C4-2B (cell line): Measurements from ENCODE around the gene MIPEP.

ENCODE experiments used
- CTCF ChIP-seq: fragments of 450-650 bp; conservative IDR thresholded peaks from 2 replicates; pipeline ENCODE4 v1.5.1; 2017; ENCODE audit warnings: mild to moderate bottlenecking
- ZFX ChIP-seq: fragments of 450-650 bp; IDR thresholded peaks from 2 replicates; pipeline ENCODE4 v1.6.1; 2017

GRCh38 chr13:23680845-23681669 is 208.1 kb downstream of the MIPEP start:
- TF ChIP-seq CTCF, result no peak
- TF ChIP-seq ZFX, result no peak
